Measurements from ENCODE around the gene NOTUM.

Gene NOTUM

DNA sequence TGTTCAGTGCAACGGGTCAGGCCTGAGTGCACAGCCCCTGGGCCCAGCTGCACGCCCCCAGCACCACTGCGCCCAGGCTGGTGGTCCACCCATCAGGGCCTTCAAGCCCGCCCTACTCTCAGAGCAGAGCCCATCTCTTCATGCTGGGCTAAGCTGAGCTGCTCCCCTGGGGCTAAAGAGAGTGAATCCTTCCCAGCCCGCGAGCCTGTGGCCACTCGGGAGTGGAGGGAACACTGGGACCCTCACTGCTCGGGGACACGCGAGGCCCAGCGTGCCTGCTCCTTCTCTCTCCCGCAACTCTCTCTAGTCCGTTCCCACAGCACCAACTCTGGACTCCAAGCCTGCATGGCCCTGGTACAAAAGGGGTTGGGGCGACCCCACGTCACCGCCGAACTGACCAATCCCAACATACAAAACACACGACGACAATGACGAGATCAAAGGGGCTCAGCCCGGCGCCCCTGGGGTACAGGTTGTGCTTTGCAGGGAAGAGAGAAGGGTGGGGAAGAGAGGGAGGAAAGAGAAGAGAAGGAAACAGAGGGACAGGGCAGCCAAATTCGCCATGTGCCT, 38.9 kb downstream of the NOTUM start:
- Histone ChIP-seq H2AFZ (ENCODE audit: low read length) (no peak overlapping the region), H3K4me1 (ENCODE audit: insufficient read depth, low read length, poor library complexity, severe bottlenecking) (peaks cover 24% of the 10 kb centered on the region), H3K4me3 (ENCODE audit: low read length, poor library complexity, severe bottlenecking) (no peak overlapping the region), H3K79me2 (ENCODE audit: insufficient read depth, low read length) (peaks cover 55% of the 10 kb centered on the region), H4K20me1 (ENCODE audit: insufficient read depth, low read length, poor library complexity, severe bottlenecking) (peaks cover 19% of the 10 kb centered on the region), H3K9ac (ENCODE audit: low read depth, low read length, poor library complexity, severe bottlenecking) (no peak overlapping the region), H3K9me3 (ENCODE audit: insufficient read depth, low read depth, low read length) (no peaks in the 10 kb centered on the region), H3K4me2 (ENCODE audit: low read depth, low read length, poor library complexity, severe bottlenecking) (no peak overlapping the region), H3K27me3 (ENCODE audit: insufficient read depth, low read length, poor library complexity, severe bottlenecking) (no peaks in the 10 kb centered on the region), H3F3A (ENCODE audit: low read depth) (no peaks in the 10 kb centered on the region), H3K9me2 (replicated peaks; ENCODE audit: low read depth, low read length) (no peaks in the 10 kb centered on the region), H3K36me3 (ENCODE audit: insufficient read depth, low read length) (0 out of 2 replicates have a peak, but pooled peaks cover 4% of the 10 kb centered on the region)
- TF ChIP-seq, protein P1, sequence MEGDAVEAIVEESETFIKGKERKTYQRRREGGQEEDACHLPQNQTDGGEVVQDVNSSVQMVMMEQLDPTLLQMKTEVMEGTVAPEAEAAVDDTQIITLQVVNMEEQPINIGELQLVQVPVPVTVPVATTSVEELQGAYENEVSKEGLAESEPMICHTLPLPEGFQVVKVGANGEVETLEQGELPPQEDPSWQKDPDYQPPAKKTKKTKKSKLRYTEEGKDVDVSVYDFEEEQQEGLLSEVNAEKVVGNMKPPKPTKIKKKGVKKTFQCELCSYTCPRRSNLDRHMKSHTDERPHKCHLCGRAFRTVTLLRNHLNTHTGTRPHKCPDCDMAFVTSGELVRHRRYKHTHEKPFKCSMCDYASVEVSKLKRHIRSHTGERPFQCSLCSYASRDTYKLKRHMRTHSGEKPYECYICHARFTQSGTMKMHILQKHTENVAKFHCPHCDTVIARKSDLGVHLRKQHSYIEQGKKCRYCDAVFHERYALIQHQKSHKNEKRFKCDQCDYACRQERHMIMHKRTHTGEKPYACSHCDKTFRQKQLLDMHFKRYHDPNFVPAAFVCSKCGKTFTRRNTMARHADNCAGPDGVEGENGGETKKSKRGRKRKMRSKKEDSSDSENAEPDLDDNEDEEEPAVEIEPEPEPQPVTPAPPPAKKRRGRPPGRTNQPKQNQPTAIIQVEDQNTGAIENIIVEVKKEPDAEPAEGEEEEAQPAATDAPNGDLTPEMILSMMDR (conservative IDR thresholded peaks at IDR 0.05; ENCODE audit: low read length): no peak
- no peak for TF ChIP-seq EZH2phosphoT487 (IDR thresholded peaks at IDR 0.05; ENCODE audit: borderline replicate concordance)

DNA sequence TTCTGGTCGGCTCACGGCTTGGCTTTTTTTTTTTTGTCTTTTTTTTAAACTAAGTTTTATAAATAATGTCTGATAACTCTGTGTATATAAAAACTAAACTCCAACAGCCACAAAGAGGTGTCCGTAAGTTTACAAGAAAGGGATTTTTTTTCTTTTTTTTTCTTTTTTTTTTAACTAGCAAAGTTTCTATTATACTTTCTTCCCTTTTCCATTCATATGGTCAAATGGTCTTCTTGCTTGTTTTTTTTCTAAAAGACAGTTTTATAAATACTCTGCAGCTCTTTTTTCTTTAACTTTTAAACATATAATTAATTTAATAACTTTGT, 39.5 kb downstream of the NOTUM start:
- Histone ChIP-seq H4K20me1 (ENCODE audit: insufficient read depth, low read length, poor library complexity, severe bottlenecking) (peaks cover 24% of the 10 kb centered on the region), H3K27me3 (ENCODE audit: insufficient read depth, low read length, poor library complexity, severe bottlenecking) (no peaks in the 10 kb centered on the region), H3K36me3 (ENCODE audit: insufficient read depth, low read length) (0 out of 2 replicates have a peak, but pooled peaks cover 4% of the 10 kb centered on the region), H3K4me1 (ENCODE audit: insufficient read depth, low read length, poor library complexity, severe bottlenecking) (peaks cover 27% of the 10 kb centered on the region), H3K9me3 (ENCODE audit: insufficient read depth, low read depth, low read length) (no peaks in the 10 kb centered on the region), H3K4me3 (ENCODE audit: low read length, poor library complexity, severe bottlenecking) (no peak overlapping the region), H3K9ac (ENCODE audit: low read depth, low read length, poor library complexity, severe bottlenecking) (no peak overlapping the region), H3K4me2 (ENCODE audit: low read depth, low read length, poor library complexity, severe bottlenecking) (no peak overlapping the region), H3K9me2 (replicated peaks; ENCODE audit: low read depth, low read length) (no peaks in the 10 kb centered on the region), H2AFZ (ENCODE audit: low read length) (no peak overlapping the region), H3K79me2 (ENCODE audit: insufficient read depth, low read length) (peaks cover 55% of the 10 kb centered on the region), H3F3A (ENCODE audit: low read depth) (no peaks in the 10 kb centered on the region)
- TF ChIP-seq, protein P1 (conservative IDR thresholded peaks at IDR 0.05; ENCODE audit: low read length): no peak
- TF ChIP-seq EZH2phosphoT487 (IDR thresholded peaks at IDR 0.05; ENCODE audit: borderline replicate concordance): no peak

DNA sequence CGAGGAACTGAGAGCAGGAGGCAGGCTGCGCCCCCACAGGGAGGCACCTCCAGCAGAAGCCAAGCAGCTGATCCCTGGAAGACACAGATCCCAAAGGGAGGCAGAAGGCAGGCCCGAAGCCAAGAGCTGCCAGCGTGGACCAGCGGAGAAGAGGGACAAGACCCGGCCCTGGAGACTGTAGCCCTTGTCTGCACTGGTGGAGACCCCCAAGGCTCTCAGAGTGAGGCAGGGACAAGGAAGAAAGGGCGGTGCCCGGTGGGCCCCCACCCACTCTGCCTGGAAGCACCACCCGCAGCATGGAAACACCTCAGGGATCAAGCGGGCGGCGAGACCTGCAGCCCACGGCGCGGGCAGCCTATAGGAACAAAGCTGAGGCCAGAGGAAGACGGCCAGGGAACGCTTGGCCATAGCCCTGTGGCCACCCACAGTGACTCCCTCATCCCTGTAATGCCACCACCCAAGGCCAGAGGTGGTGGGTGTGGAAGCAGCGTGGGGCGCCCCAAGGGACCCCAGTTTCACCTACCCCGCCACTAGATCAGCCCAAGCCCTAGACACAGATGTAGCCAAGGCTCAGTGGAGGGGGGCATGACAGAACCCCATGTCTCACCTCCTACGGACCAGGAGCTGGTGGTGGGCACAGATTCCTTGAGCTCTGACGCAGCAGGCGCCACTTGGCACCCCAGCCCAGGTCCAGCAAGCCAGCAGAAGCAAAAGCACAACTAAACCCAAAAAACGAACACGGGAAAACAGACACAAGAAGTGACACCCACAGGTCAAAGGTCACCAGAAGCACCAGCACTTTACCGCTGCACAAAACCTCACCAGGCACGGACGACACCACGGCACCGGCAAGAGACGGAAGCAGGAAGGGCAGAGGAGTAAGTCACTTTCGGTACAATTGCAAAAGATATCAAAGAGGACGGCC, 40.1 kb downstream of the NOTUM start:
- H4K20me1 ChIP-seq (ENCODE audit: insufficient read depth, low read length, poor library complexity, severe bottlenecking): peaks cover 24% of the 10 kb centered on the region

More for the DNA sequence above, 40.1 kb downstream of the NOTUM start:
- Histone ChIP-seq H3K27me3 (ENCODE audit: insufficient read depth, low read length, poor library complexity, severe bottlenecking) (no peaks in the 10 kb centered on the region), H3K9me2 (replicated peaks; ENCODE audit: low read depth, low read length) (no peaks in the 10 kb centered on the region), H3K36me3 (ENCODE audit: insufficient read depth, low read length) (0 out of 2 replicates have a peak, but pooled peaks cover 4% of the 10 kb centered on the region), H2AFZ (ENCODE audit: low read length) (no peak overlapping the region), H3K9me3 (ENCODE audit: insufficient read depth, low read depth, low read length) (no peaks in the 10 kb centered on the region), H3K4me2 (ENCODE audit: low read depth, low read length, poor library complexity, severe bottlenecking) (no peak overlapping the region), H3K4me1 (ENCODE audit: insufficient read depth, low read length, poor library complexity, severe bottlenecking) (peaks cover 21% of the 10 kb centered on the region), H3F3A (ENCODE audit: low read depth) (no peaks in the 10 kb centered on the region), H3K4me3 (ENCODE audit: low read length, poor library complexity, severe bottlenecking) (no peak overlapping the region), H3K9ac (ENCODE audit: low read depth, low read length, poor library complexity, severe bottlenecking) (no peak overlapping the region), H3K79me2 (ENCODE audit: insufficient read depth, low read length) (peaks cover 55% of the 10 kb centered on the region)
- no peak for TF ChIP-seq EZH2phosphoT487 (IDR thresholded peaks at IDR 0.05; ENCODE audit: borderline replicate concordance)
- TF ChIP-seq, protein P1 (conservative IDR thresholded peaks at IDR 0.05; ENCODE audit: low read length): no peak
